Measurements from ENCODE around the gene DOK6.

DOK6 gene

GRCh38 chr18:69736730-69737129, 336.0 kb downstream of the DOK6 start:
- Mint-ChIP-seq H3K4me1 (no peaks in the 10 kb centered on the region), H3K4me3 (no peak overlapping the region), H3K9me3 (peaks cover 9% of the 10 kb centered on the region), H3K27me3 (ENCODE audit: low read depth, poor library complexity) (no peaks in the 10 kb centered on the region), H3K27ac (no peak overlapping the region), H3K36me3 (ENCODE audit: low read depth) (peaks cover 39% of the 10 kb centered on the region)
- no peak for TF ChIP-seq CTCF (IDR thresholded peaks at IDR 0.05)
- DNase-seq: no peak

GRCh38 chr18:69737851-69738250, 337.2 kb downstream of the DOK6 start:
- peaks cover 39% of the 10 kb centered on the region for H3K36me3 Mint-ChIP-seq (ENCODE audit: low read depth)
- no peak for DNase-seq
- no peaks in the 10 kb centered on the region for H3K4me1 Mint-ChIP-seq
- no peaks in the 10 kb centered on the region for H3K27me3 Mint-ChIP-seq (ENCODE audit: low read depth, poor library complexity)
- no peak overlapping the region for H3K4me3 Mint-ChIP-seq
- peaks cover 9% of the 10 kb centered on the region for H3K9me3 Mint-ChIP-seq
- no peak for TF ChIP-seq CTCF (IDR thresholded peaks at IDR 0.05)
- no peak overlapping the region for H3K27ac Mint-ChIP-seq

GRCh38 chr18:69747388-69747787, 346.7 kb downstream of the DOK6 start:
- Mint-ChIP-seq H3K27me3 (ENCODE audit: low read depth, poor library complexity) (no peaks in the 10 kb centered on the region), H3K36me3 (ENCODE audit: low read depth) (peaks cover 34% of the 10 kb centered on the region), H3K27ac (no peak overlapping the region), H3K9me3 (peaks cover 9% of the 10 kb centered on the region), H3K4me1 (no peaks in the 10 kb centered on the region), H3K4me3 (no peak overlapping the region)
- DNase-seq: no peak
- no peak for TF ChIP-seq CTCF (IDR thresholded peaks at IDR 0.05)

GRCh38 chr18:69752737-69753380, 352.2 kb downstream of the DOK6 start:
- TF ChIP-seq CTCF (IDR thresholded peaks at IDR 0.05): no peak
- H3K4me3 Mint-ChIP-seq: no peak overlapping the region
- peaks cover 54% of the 10 kb centered on the region for H3K36me3 Mint-ChIP-seq (ENCODE audit: low read depth)
- no peak for DNase-seq
- peaks cover 14% of the 10 kb centered on the region for H3K9me3 Mint-ChIP-seq
- peaks cover 2% of the 10 kb centered on the region for H3K27me3 Mint-ChIP-seq (ENCODE audit: low read depth, poor library complexity)
- H3K27ac Mint-ChIP-seq: no peak overlapping the region
- peaks cover 11% of the 10 kb centered on the region for H3K4me1 Mint-ChIP-seq

- H3K36me3 Mint-ChIP-seq (ENCODE audit: low read depth): peaks cover 43% of the 10 kb centered on the region
- peaks cover 14% of the 10 kb centered on the region for H3K9me3 Mint-ChIP-seq
- no peak overlapping the region for H3K27ac Mint-ChIP-seq
- DNase-seq: no peak
- H3K4me1 Mint-ChIP-seq: peaks cover 19% of the 10 kb centered on the region
- H3K4me3 Mint-ChIP-seq: no peak overlapping the region
- H3K27me3 Mint-ChIP-seq (ENCODE audit: low read depth, poor library complexity): peaks cover 2% of the 10 kb centered on the region
- TF ChIP-seq CTCF (IDR thresholded peaks at IDR 0.05): no peak
These were observed 353.4 kb downstream of the DOK6 start for GRCh38 chr18:69754108-69754507.

- H3K4me3 Mint-ChIP-seq: no peak overlapping the region
- H3K27ac Mint-ChIP-seq: no peak overlapping the region
- H3K9me3 Mint-ChIP-seq: peaks cover 8% of the 10 kb centered on the region
- peaks cover 38% of the 10 kb centered on the region for H3K36me3 Mint-ChIP-seq (ENCODE audit: low read depth)
- no peak for DNase-seq
- TF ChIP-seq CTCF (IDR thresholded peaks at IDR 0.05): no peak
- H3K4me1 Mint-ChIP-seq: peaks cover 19% of the 10 kb centered on the region
- H3K27me3 Mint-ChIP-seq (ENCODE audit: low read depth, poor library complexity): peaks cover 2% of the 10 kb centered on the region
These were observed 354.4 kb downstream of the DOK6 start for GRCh38 chr18:69755041-69755440.

All from nephron progenitor cell (in vitro differentiated cells).